ENCODE measurements around the gene ZNF514. TPM values are rescaled to one million over a fixed set of nuclear protein-coding genes. Genes with fewer than 3 reads are reported as not detected.

ZNF514 gene
- total RNA-seq, 2 donors from 2014 or later: 6.3 to 13.8 TPM

- Mint-ChIP-seq H3K27me3 (no peaks in the 10 kb centered on the region), H3K4me1 (peaks cover 24% of the 10 kb centered on the region), H3K27ac (peak within 1 kb of the TSS; percentile 98), H3K9me3 (no peaks in the 10 kb centered on the region), H3K36me3 (ENCODE audit: low read depth) (peaks cover 6% of the 10 kb centered on the region), H3K4me3 (peak within 1 kb of the TSS; percentile 99)
- ATAC-seq (replicated peaks): peak; percentile 98
Measured at GRCh38 chr2:95165371-95166064, 5.9 kb upstream of the ZNF514 start, which contains the start of gene ZNF2. Gene ZNF2, plus strand, starts transcription at chr2:95165809. Its CDS starts 10,418 bp downstream, at chr2:95176227.

GRCh38 chr2:95165030-95165370, 5.4 kb upstream of the ZNF514 start:
- peak overlapping the region; percentile 98 for H3K27ac Mint-ChIP-seq

GRCh38 chr2:95158891-95159619, 593 bp downstream of the ZNF514 start:
- Mint-ChIP-seq H3K9me3 (peaks cover 3% of the 10 kb centered on the region), H3K27me3 (no peaks in the 10 kb centered on the region), H3K4me1 (peaks cover 4% of the 10 kb centered on the region), H3K27ac (no peak overlapping the region), H3K4me3 (peak overlapping the region; percentile 66), H3K36me3 (ENCODE audit: low read depth) (peaks cover 30% of the 10 kb centered on the region)
- ATAC-seq (replicated peaks): peak; percentile 68

More at GRCh38 chr2:95165030-95165370, 5.4 kb upstream of the ZNF514 start:
- Mint-ChIP-seq H3K4me3 (peak overlapping the region; percentile 99), H3K27me3 (no peaks in the 10 kb centered on the region), H3K36me3 (ENCODE audit: low read depth) (peaks cover 6% of the 10 kb centered on the region), H3K4me1 (peaks cover 28% of the 10 kb centered on the region), H3K9me3 (no peaks in the 10 kb centered on the region)
- ATAC-seq (replicated peaks): peak; percentile 15

DNA sequence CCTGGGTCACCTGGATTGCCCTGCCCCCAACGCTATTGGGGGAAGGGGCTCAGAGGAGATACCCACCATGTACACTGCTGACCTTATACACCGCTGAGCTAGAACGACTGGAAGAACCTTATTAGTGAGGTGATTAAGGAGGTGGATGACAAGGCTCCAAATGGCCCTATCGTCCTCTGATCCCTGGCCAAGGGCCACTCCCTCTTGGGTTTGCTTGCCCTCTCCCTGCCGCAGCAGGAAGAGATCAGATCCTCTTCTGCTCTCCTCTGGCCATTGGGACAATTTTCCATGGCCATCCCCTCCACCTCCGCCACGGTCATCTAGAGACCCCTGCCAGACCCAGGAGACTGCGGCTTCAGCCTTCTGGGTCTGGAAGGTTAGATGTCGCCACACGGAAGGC, 1.2 kb downstream of the ZNF514 start:
- peaks cover 36% of the 10 kb centered on the region for H3K36me3 Mint-ChIP-seq (ENCODE audit: low read depth)
- no peak for ATAC-seq (replicated peaks)
- H3K9me3 Mint-ChIP-seq: peaks cover 3% of the 10 kb centered on the region
- peak overlapping the region; percentile 66 for H3K4me3 Mint-ChIP-seq
- no peak overlapping the region for H3K27ac Mint-ChIP-seq
- H3K27me3 Mint-ChIP-seq: no peaks in the 10 kb centered on the region
- H3K4me1 Mint-ChIP-seq: peaks cover 4% of the 10 kb centered on the region

DNA sequence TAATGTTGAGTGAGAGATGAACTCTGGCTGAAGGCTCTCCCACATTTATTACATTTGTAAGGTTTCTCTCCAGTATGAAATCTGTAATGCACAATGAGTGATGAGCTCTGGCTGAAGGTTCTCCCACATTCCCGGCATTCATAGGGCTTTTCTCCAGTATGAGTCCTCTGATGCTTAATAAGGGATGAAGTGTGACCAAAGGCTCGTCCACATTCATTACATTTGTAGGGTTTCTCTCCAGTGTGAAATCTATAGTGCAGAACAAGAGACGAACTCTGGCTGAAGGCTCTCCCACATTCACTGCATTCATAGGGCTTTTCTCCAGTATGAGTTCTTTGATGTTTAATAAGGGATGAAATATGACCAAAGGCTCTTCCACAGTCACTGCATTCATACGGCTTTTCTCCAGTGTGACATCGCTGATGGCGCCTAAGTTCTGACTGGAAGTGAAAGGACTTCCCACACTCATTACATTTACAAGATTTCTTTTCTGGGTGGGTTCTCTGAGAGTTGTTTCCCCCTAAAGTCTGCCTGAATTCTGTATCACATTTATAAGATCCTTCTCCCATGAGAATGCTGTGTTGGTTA, 10.2 kb downstream of the ZNF514 start:
- H3K4me3 Mint-ChIP-seq: no peak overlapping the region

DNA sequence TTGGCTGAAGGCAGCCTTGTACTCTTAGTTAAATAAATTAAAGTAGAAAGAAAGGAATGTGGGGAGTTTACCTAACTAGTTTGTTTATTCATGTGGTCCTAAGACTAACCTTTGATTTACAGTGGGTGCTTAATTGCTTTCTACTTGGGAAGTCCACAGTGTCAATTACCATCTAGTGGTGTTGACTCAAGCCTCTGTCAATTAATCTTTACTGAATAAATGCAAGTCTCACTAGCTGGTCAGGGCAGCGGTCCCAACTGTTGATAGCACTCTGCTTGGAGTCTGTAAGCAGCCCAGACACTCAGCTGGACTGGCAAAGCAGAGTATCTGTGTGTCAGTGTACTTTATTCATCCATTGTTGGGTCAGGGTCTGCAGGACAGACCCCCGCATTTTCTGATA, 15.8 kb downstream of the ZNF514 start:
- H3K4me3 Mint-ChIP-seq: no peak overlapping the region
- H3K36me3 Mint-ChIP-seq (ENCODE audit: low read depth): peaks cover 9% of the 10 kb centered on the region
- H3K4me1 Mint-ChIP-seq: no peaks in the 10 kb centered on the region
- no peaks in the 10 kb centered on the region for H3K27me3 Mint-ChIP-seq
- no peak for ATAC-seq (replicated peaks)
- H3K27ac Mint-ChIP-seq: no peak overlapping the region
- peaks cover 34% of the 10 kb centered on the region for H3K9me3 Mint-ChIP-seq

More for the DNA sequence above, 10.2 kb downstream of the ZNF514 start:
- H3K27ac Mint-ChIP-seq: no peak overlapping the region
- no peak for ATAC-seq (replicated peaks)
- peaks cover 54% of the 10 kb centered on the region for H3K9me3 Mint-ChIP-seq
- no peaks in the 10 kb centered on the region for H3K27me3 Mint-ChIP-seq
- H3K36me3 Mint-ChIP-seq (ENCODE audit: low read depth): peaks cover 63% of the 10 kb centered on the region
- H3K4me1 Mint-ChIP-seq: no peaks in the 10 kb centered on the region

GRCh38 chr2:95138702-95139101, 20.9 kb downstream of the ZNF514 start:
- Mint-ChIP-seq H3K27ac (no peak overlapping the region), H3K9me3 (peaks cover 22% of the 10 kb centered on the region), H3K4me3 (no peak overlapping the region), H3K4me1 (no peaks in the 10 kb centered on the region), H3K27me3 (no peaks in the 10 kb centered on the region), H3K36me3 (ENCODE audit: low read depth) (no peaks in the 10 kb centered on the region)
- ATAC-seq (replicated peaks): no peak

DNA sequence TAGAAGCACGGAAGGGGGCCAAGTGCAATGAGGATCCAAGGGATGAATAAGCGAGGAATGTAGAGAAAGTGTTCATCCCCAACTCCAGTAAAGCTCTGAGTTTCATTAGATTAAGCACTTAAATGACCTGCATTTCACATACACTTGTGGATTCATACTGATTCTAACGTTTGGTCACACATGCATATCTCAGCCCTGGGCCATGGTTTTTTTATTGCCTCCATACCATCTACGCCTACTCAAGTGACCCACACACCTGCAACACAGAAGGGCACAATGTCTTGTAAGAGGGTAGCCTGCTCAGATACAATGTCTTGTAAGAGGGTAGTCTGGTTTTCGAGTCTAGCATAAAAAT, 37.5 kb downstream of the ZNF514 start:
- peak overlapping the region; percentile 95 for H3K27ac Mint-ChIP-seq
- H3K4me3 Mint-ChIP-seq: peak overlapping the region; percentile 95

GRCh38 chr2:95121407-95122196, 38.0 kb downstream of the ZNF514 start, which contains the start of gene MRPS5:
Gene MRPS5, minus strand, starts transcription at chr2:95121808. Its CDS starts 17 bp downstream, at chr2:95121791.
- Mint-ChIP-seq H3K27me3 (no peaks in the 10 kb centered on the region), H3K36me3 (ENCODE audit: low read depth) (peaks cover 48% of the 10 kb centered on the region)

More for the DNA sequence above, 37.5 kb downstream of the ZNF514 start:
- peak; percentile 4 for ATAC-seq (replicated peaks)
- peaks cover 42% of the 10 kb centered on the region for H3K36me3 Mint-ChIP-seq (ENCODE audit: low read depth)
- H3K9me3 Mint-ChIP-seq: no peaks in the 10 kb centered on the region
- H3K4me1 Mint-ChIP-seq: peaks cover 37% of the 10 kb centered on the region
- H3K27me3 Mint-ChIP-seq: no peaks in the 10 kb centered on the region

GRCh38 chr2:95121093-95121406, 38.6 kb downstream of the ZNF514 start:
- H3K4me3 Mint-ChIP-seq: peak overlapping the region; percentile 95
- H3K27ac Mint-ChIP-seq: peak overlapping the region; percentile 95
- no peaks in the 10 kb centered on the region for H3K27me3 Mint-ChIP-seq
- peaks cover 37% of the 10 kb centered on the region for H3K4me1 Mint-ChIP-seq
- H3K9me3 Mint-ChIP-seq: no peaks in the 10 kb centered on the region
- H3K36me3 Mint-ChIP-seq (ENCODE audit: low read depth): peaks cover 52% of the 10 kb centered on the region
- ATAC-seq (replicated peaks): no peak

More at GRCh38 chr2:95121407-95122196, 38.0 kb downstream of the ZNF514 start, which contains the start of gene MRPS5:
- peak; percentile 97 for ATAC-seq (replicated peaks)
- Mint-ChIP-seq H3K4me3 (peak within 1 kb of the TSS; percentile 95), H3K4me1 (peaks cover 37% of the 10 kb centered on the region), H3K9me3 (no peaks in the 10 kb centered on the region), H3K27ac (peak within 1 kb of the TSS; percentile 95)

DNA sequence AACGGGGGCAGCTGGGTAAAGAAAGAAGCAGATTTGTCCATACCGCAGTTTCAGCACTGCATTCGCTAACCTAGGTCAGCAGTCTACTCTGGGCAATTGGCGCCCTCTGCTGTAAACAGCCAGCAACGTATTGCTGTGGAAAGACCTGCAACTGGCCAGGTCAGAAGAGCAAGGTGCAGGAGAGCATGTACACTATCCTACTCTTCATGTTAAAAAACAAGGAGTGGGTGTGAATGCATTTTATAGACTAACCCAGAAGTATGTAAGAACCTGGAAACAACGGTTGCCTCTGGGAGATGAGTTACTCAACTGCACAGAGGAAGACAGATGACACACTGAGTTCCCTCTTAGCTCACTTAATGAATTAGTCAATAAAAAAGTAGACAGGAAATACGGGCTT, 44.2 kb downstream of the ZNF514 start:
- ATAC-seq (replicated peaks): peak; percentile 99
- Mint-ChIP-seq H3K4me3 (peak overlapping the region; percentile 6), H3K27me3 (no peaks in the 10 kb centered on the region), H3K9me3 (no peaks in the 10 kb centered on the region), H3K27ac (no peak overlapping the region), H3K36me3 (ENCODE audit: low read depth) (peaks cover 94% of the 10 kb centered on the region), H3K4me1 (peaks cover 25% of the 10 kb centered on the region)

DNA sequence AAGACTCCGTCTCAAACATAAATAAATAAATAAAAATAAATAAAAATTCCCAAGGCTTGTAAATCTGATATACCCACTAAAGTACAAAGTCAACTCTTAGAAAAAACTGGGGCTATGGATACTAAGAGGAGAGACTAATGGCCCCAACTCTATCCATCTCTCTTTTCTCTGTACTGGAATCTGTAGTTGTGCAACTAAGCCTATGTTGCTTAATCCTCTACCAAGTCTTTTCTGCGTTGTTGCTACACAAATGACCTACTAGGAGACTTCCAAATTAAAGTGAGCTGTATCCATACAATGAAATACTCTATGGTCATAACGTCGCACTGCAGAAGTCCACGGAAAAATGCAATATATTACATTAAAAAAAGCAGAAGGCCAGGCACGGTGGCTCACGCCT, 46.2 kb downstream of the ZNF514 start:
- Mint-ChIP-seq H3K4me3 (no peak overlapping the region), H3K4me1 (peaks cover 11% of the 10 kb centered on the region), H3K27ac (no peak overlapping the region), H3K27me3 (no peaks in the 10 kb centered on the region), H3K9me3 (no peaks in the 10 kb centered on the region), H3K36me3 (ENCODE audit: low read depth) (peaks cover 90% of the 10 kb centered on the region)
- no peak for ATAC-seq (replicated peaks)

DNA sequence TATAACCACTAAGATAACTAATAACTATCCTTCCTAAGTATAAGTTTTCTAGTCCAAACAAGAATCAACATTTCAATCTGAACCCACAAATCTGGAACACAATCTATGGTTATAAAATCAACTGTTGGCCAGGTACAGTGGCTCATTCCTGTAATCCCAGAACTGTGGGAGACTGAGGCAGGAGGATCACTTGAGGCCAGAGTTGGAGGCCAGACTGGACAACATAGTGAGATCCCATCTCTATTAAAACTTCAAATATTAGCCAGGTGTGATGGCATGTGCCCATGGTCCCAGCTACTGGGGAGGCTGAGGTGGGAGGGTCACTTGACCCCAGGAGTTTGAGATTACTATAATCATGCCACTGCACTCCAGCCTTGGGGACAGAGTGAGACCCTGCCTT, 49.3 kb downstream of the ZNF514 start:
- H3K36me3 Mint-ChIP-seq (ENCODE audit: low read depth): peaks cover 94% of the 10 kb centered on the region
- H3K27me3 Mint-ChIP-seq: no peaks in the 10 kb centered on the region
- H3K4me1 Mint-ChIP-seq: peaks cover 10% of the 10 kb centered on the region
- no peak for ATAC-seq (replicated peaks)
- H3K27ac Mint-ChIP-seq: peak overlapping the region; percentile 70
- no peak overlapping the region for H3K4me3 Mint-ChIP-seq
- H3K9me3 Mint-ChIP-seq: no peaks in the 10 kb centered on the region

GRCh38 chr2:95109260-95109659, 50.4 kb downstream of the ZNF514 start:
- H3K4me1 Mint-ChIP-seq: peaks cover 10% of the 10 kb centered on the region
- H3K27me3 Mint-ChIP-seq: no peaks in the 10 kb centered on the region
- H3K4me3 Mint-ChIP-seq: no peak overlapping the region
- H3K9me3 Mint-ChIP-seq: no peaks in the 10 kb centered on the region
- no peak for ATAC-seq (replicated peaks)
- H3K27ac Mint-ChIP-seq: no peak overlapping the region
- H3K36me3 Mint-ChIP-seq (ENCODE audit: low read depth): peaks cover 94% of the 10 kb centered on the region
